Measurements from ENCODE around the gene ARID5B. TPM values are rescaled to one million over a fixed set of nuclear protein-coding genes. Genes with fewer than 3 reads are reported as not detected.

The ARID5B gene
- total RNA-seq, 1 experiment from 2014 or later: 0.04 TPM

DNA sequence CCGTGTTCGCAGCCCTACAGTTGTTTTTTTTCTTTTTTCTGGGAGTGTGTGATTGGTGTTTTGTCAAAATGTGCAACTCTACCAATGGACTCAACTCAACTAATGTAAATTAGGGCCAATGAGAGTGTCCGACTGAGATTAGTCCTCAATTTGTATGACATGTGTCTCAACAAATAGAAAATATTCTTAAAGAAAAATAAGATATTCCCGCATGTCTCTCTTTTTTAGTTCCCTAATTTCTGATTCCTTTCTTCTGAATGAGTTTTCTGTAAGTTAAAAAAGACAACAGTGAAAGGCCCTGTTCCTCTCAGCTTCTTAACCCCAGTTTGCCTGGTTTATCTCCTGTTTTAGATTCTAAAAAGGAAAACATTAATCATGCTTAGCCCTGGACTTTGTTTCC lies 61.5 kb downstream of the ARID5B start:
- no peak overlapping the region for H4K5ac ChIP-seq (ENCODE audit: insufficient read length, low read depth, low read length)
- no peaks in the 10 kb centered on the region for H3K79me1 ChIP-seq (ENCODE audit: insufficient read depth, low read depth, low read length, poor library complexity, severe bottlenecking)
- H2BK5ac ChIP-seq (ENCODE audit: insufficient read length, low read length): no peak overlapping the region
- H2BK15ac ChIP-seq (ENCODE audit: low read depth, low read length): no peak overlapping the region
- no peak overlapping the region for H2BK20ac ChIP-seq (ENCODE audit: low read depth, low read length, poor library complexity, severe bottlenecking)
- Mint-ChIP-seq H3K4me3 (no peak overlapping the region), H3K9me3 (no peaks in the 10 kb centered on the region), H3K4me1 (peaks cover 8 to 12% of the 10 kb centered on the region in 2 experiments), H3K27me3 (ENCODE audit: low read depth) (no peaks in the 10 kb centered on the region), H3K36me3 (ENCODE audit: insufficient read depth in 1 of 3, low read depth in 3 of 3) (no peaks in the 10 kb centered on the region), H3K27ac (0 out of 7 replicates have a peak overlapping the region, but pooled peaks of 1 of the 3 experiments have one; percentile 9)
- H4K8ac ChIP-seq (replicated peaks; ENCODE audit: insufficient read length, low read depth, low read length): no peak overlapping the region
- no peak overlapping the region for H2BK120ac ChIP-seq (ENCODE audit: low read depth, low read length, poor library complexity, severe bottlenecking)
- peak overlapping the region; percentile 36 for H3T11ph ChIP-seq (ENCODE audit: low read length)
- no peak overlapping the region for H3K27ac ChIP-seq (ENCODE audit: insufficient read length, low read depth, low read length)
- no peak for TF ChIP-seq CTCF (conservative IDR thresholded peaks at IDR 0.05)
- H3K56ac ChIP-seq (ENCODE audit: insufficient read length, low read depth, low read length): no peak overlapping the region
- no peak overlapping the region for H3K18ac ChIP-seq (ENCODE audit: insufficient read length, low read depth, low read length)
- H2AFZ ChIP-seq (ENCODE audit: low read length): no peak overlapping the region
- WGBS (ENCODE audit: extremely low coverage, insufficient read length, low lambda C conversion rate): no CpG with 5 or more reads among the region's 4 CpGs
- no peaks in the 10 kb centered on the region for H3K9me3 ChIP-seq (ENCODE audit: control insufficient read depth, low read depth, low read length)
- no peaks in the 10 kb centered on the region for H3K79me2 ChIP-seq (ENCODE audit: insufficient read depth, low read length)
- H3K23me2 ChIP-seq (ENCODE audit: insufficient read length, low read depth, low read length, poor library complexity, severe bottlenecking): no peaks in the 10 kb centered on the region
- H2BK12ac ChIP-seq (ENCODE audit: insufficient read length, low read depth, low read length): no peak overlapping the region
- H3K14ac ChIP-seq (ENCODE audit: insufficient read depth, low read length): no peak overlapping the region
- no peaks in the 10 kb centered on the region for H3K27me3 ChIP-seq (ENCODE audit: insufficient read depth, low read length)
- H4K91ac ChIP-seq (ENCODE audit: insufficient read length, low read depth, low read length): no peak overlapping the region
- no peak overlapping the region for H3K23ac ChIP-seq (ENCODE audit: insufficient read length, low read depth, low read length)
- no peaks in the 10 kb centered on the region for H4K20me1 ChIP-seq (ENCODE audit: control insufficient read depth, insufficient read depth, insufficient read length)
- no peaks in the 10 kb centered on the region; the same call in 1 of the 2 replicates for H3K4me1 ChIP-seq (ENCODE audit: insufficient read depth, low read length)
- DNase-seq: no peak
- no peak overlapping the region for H3K4me2 ChIP-seq (ENCODE audit: insufficient read depth, insufficient read length, low read length)
- H3K4ac ChIP-seq (ENCODE audit: low read depth, low read length): no peak overlapping the region
- no peak overlapping the region for H3K9ac ChIP-seq (ENCODE audit: extremely low read depth, insufficient read length, low read length)
- no peak overlapping the region for H2AK5ac ChIP-seq (ENCODE audit: insufficient read length, low read length)
